ENCODE results near the gene SAMD10. TPM values are rescaled to one million over a fixed set of nuclear protein-coding genes. Genes with fewer than 3 reads are reported as not detected.
A peak's percentile ranks its signal among the peaks of the same experiment; 100 is the strongest.

The SAMD10 gene
- total RNA-seq, 4 donors from 2014 or later, result 5.1 to 15.9 (median 6.8) TPM

DNA sequence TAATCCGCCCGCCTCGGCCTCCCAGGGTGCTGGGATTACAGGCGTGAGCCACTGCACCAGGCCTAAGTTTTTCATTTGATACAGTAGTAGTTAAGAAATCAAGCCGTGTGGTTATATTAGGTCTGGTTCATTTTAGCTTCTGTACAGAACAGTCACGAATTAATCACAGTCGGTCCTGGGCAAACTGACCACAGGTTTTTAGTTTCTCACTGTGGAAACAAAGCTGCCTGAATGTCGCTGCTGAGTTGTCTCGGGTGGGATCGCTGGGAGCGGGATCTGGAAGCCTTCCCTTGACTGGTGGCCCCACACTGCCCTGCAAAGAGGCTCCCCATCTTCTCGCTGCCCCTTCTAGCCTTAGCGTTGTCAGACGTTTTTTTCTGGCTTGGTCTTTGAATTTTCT is 41.8 kb downstream of the SAMD10 start:
- Histone ChIP-seq H3K4me3 (no peak overlapping the region), H3K4me1 (peaks cover 4 to 28% (median 7%) of the 10 kb centered on the region in 3 donors), H3K9me3 (no peaks in the 10 kb centered on the region), H3K27me3 (no peaks in the 10 kb centered on the region), H3K27ac (no peak overlapping the region), H3K36me3 (peaks cover 18 to 94% (median 33%) of the 10 kb centered on the region in 3 donors)
- DNase-seq, result no peak
- intact Hi-C loops (cut with DNase I), result no loop called here
- 82 to 86% methylated on average over 14 of the region's 14 CpGs for WGBS, 2 donors
- TF ChIP-seq POLR2A (IDR thresholded peaks at IDR 0.05), result no peak
- TF ChIP-seq, protein P1, sequence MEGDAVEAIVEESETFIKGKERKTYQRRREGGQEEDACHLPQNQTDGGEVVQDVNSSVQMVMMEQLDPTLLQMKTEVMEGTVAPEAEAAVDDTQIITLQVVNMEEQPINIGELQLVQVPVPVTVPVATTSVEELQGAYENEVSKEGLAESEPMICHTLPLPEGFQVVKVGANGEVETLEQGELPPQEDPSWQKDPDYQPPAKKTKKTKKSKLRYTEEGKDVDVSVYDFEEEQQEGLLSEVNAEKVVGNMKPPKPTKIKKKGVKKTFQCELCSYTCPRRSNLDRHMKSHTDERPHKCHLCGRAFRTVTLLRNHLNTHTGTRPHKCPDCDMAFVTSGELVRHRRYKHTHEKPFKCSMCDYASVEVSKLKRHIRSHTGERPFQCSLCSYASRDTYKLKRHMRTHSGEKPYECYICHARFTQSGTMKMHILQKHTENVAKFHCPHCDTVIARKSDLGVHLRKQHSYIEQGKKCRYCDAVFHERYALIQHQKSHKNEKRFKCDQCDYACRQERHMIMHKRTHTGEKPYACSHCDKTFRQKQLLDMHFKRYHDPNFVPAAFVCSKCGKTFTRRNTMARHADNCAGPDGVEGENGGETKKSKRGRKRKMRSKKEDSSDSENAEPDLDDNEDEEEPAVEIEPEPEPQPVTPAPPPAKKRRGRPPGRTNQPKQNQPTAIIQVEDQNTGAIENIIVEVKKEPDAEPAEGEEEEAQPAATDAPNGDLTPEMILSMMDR (IDR thresholded peaks at IDR 0.05), result no peak

GRCh38 chr20:63935447-63935846 is 44.0 kb downstream of the SAMD10 start:
- Histone ChIP-seq H3K4me3 (no peak overlapping the region), H3K9me3 (no peaks in the 10 kb centered on the region), H3K27ac (no peak overlapping the region), H3K27me3 (no peaks in the 10 kb centered on the region), H3K36me3 (peaks cover 32 to 100% (median 43%) of the 10 kb centered on the region in 3 donors), H3K4me1 (peaks cover 0 to 10% (median 0%) of the 10 kb centered on the region in 3 donors)
- WGBS, 2 donors, result 90 to 96% methylated on average over 2 to 4 of the region's 9 CpGs
- no peak for TF ChIP-seq POLR2A (IDR thresholded peaks at IDR 0.05)
- TF ChIP-seq, protein P1 (IDR thresholded peaks at IDR 0.05), result no peak
- intact Hi-C loops (cut with DNase I), result no loop called here
- no peak for DNase-seq

- WGBS, 2 donors, result 69 to 83% methylated on average over 14 to 28 of the region's 37 CpGs
- H3K36me3 ChIP-seq, result peaks cover 31 to 100% (median 46%) of the 10 kb centered on the region in 3 donors
These were observed 45.0 kb downstream of the SAMD10 start for GRCh38 chr20:63934271-63935068.

DNA sequence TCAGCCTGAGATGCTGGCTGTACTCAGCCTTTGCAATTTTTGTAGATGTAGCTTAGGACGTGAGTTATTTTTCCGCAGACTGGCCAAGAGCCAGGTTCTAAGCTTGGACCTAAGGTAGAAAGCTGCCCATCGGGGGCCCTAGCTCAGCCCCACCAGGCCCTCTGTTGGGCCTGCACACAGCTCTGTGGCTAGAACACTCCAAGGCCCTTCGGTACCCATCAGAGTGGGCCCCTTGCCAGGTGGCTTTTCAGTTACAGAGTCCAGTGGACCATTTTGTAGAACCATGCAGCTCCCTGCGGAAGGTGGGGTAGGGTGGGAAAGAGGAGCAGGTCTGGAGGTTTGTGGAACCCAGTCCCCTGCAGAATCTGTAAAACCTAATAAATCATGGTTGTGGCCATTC is 45.8 kb downstream of the SAMD10 start:
- Histone ChIP-seq H3K27ac (no peak overlapping the region), H3K36me3 (peaks cover 36 to 100% (median 53%) of the 10 kb centered on the region in 3 donors), H3K4me1 (peaks cover 0 to under 1% (median 0%) of the 10 kb centered on the region in 3 donors), H3K4me3 (no peak overlapping the region), H3K27me3 (no peaks in the 10 kb centered on the region), H3K9me3 (no peaks in the 10 kb centered on the region)
- WGBS, 2 donors, result 83 to 100% methylated on average over 1 to 5 of the region's 5 CpGs
- intact Hi-C loops (cut with DNase I), result no loop called here
- DNase-seq, result no peak
- TF ChIP-seq, protein P1 (IDR thresholded peaks at IDR 0.05), result no peak
- no peak for TF ChIP-seq POLR2A (IDR thresholded peaks at IDR 0.05)

More at GRCh38 chr20:63934271-63935068, 45.0 kb downstream of the SAMD10 start:
- no peak overlapping the region for H3K4me3 ChIP-seq
- intact Hi-C loops (cut with DNase I), result no loop called here
- H3K27me3 ChIP-seq, result no peaks in the 10 kb centered on the region
- TF ChIP-seq POLR2A (IDR thresholded peaks at IDR 0.05), result no peak
- TF ChIP-seq, protein P1 (IDR thresholded peaks at IDR 0.05), result peak in 2 of 6 experiments; percentile 13 to 30
- peaks cover 0 to 9% (median 0%) of the 10 kb centered on the region in 3 donors for H3K4me1 ChIP-seq
- H3K27ac ChIP-seq, result no peak overlapping the region
- H3K9me3 ChIP-seq, result no peaks in the 10 kb centered on the region
- no peak for DNase-seq

- no peaks in the 10 kb centered on the region for H3K9me3 ChIP-seq
- H3K4me3 ChIP-seq, result no peak overlapping the region
- H3K27me3 ChIP-seq, result no peaks in the 10 kb centered on the region
- 100% methylated on average over 1 to 3 of the region's 17 CpGs for WGBS, 2 donors
- intact Hi-C loops (cut with DNase I), result no loop called here
- no peaks in the 10 kb centered on the region for H3K4me1 ChIP-seq
- peaks cover 45 to 100% (median 55%) of the 10 kb centered on the region in 3 donors for H3K36me3 ChIP-seq
- no peak for TF ChIP-seq POLR2A (IDR thresholded peaks at IDR 0.05)
- TF ChIP-seq, protein P1 (IDR thresholded peaks at IDR 0.05), result no peak
- no peak overlapping the region for H3K27ac ChIP-seq
- DNase-seq, result no peak
These were observed 46.8 kb downstream of the SAMD10 start for GRCh38 chr20:63932606-63933160.

All from esophagus squamous epithelium (tissue), 5 donors.